Spleen (tissue), 11 donors: ENCODE data around the gene FIBCD1. TPM values are rescaled to one million over a fixed set of nuclear protein-coding genes. Genes with fewer than 3 reads are reported as not detected.

Source experiments
- DNase-seq: peaks from one replicate; pipeline ENCODE4 v3.0.0-alpha.2; 2020
- H3K27ac ChIP-seq, 8 donors: fragments of 200-600 bp; sonication (generic) in 7 of 8; 1 replicate in 4 of 8; 2 replicates in 4 of 8; pipeline versions ENCODE4 v1.5.0 to v1.8.0; 2016 to 2021; ENCODE audit warnings: inconsistent platforms in 4 of 8, mild to moderate bottlenecking in 4 of 8, moderate library complexity in 1 of 8
- H3K27me3 ChIP-seq, 7 donors: fragments of 200-600 bp; sonication (generic) in 6 of 7; replicated peaks in 1 of 7; 1 replicate in 4 of 7; 2 replicates in 3 of 7; pipeline versions ENCODE4 v1.5.0 to v1.8.0; 2016 to 2021; ENCODE audit warnings: inconsistent platforms in 3 of 7, mild to moderate bottlenecking in 1 of 7
- H3K36me3 ChIP-seq, 6 donors: fragments of 200-600 bp; sonication (generic) in 5 of 6; 1 replicate in 4 of 6; 2 replicates in 2 of 6; pipeline versions ENCODE4 v1.5.0 to v1.8.0; 2016 to 2021; ENCODE audit warnings: inconsistent platforms in 2 of 6
- H3K4me1 ChIP-seq, 6 donors: fragments of 200-600 bp; sonication (generic) in 5 of 6; 1 replicate in 3 of 6; 2 replicates in 3 of 6; pipeline versions ENCODE4 v1.5.0 to v1.8.0; 2016 to 2021; ENCODE audit warnings: inconsistent platforms in 3 of 6
- H3K4me3 ChIP-seq, 8 donors: fragments of 200-600 bp; sonication (generic) in 7 of 8; 1 replicate in 4 of 8; 2 replicates in 4 of 8; pipeline versions ENCODE4 v1.5.0 to v1.8.0; 2016 to 2021; ENCODE audit warnings: inconsistent platforms in 4 of 8, mild to moderate bottlenecking in 4 of 8, moderate library complexity in 2 of 8
- H3K9me3 ChIP-seq, 8 donors: fragments of 200-600 bp; sonication (generic) in 7 of 8; 1 replicate in 4 of 8; 2 replicates in 4 of 8; pipeline versions ENCODE4 v1.5.0 to v1.8.0; 2016 to 2021; ENCODE audit warnings: inconsistent platforms in 4 of 8
- CTCF ChIP-seq, 11 experiments: fragments of 200-600 bp in 7 of 11; fragments of 450-650 bp in 4 of 11; sonication (generic) in 4 of 11; IDR thresholded peaks in 8 of 11; conservative IDR thresholded peaks in 3 of 11; 1 replicate in 7 of 11; 2 replicates in 4 of 11; pipeline versions ENCODE4 v1.4.0 to v1.8.0; 2016 to 2021; ENCODE audit warnings: antibody characterized with exemption in 11 of 11, inconsistent platforms in 4 of 11, mild to moderate bottlenecking in 1 of 11
- POLR2A ChIP-seq, 3 donors: fragments of 450-650 bp; IDR thresholded peaks; one replicate each; pipeline ENCODE4 v1.5.1; 2017; ENCODE audit warnings: antibody characterized with exemption in 3 of 3, mild to moderate bottlenecking in 1 of 3
- POLR2AphosphoS5 ChIP-seq, 3 donors: sonication (generic); formaldehyde crosslinking; IDR thresholded peaks; one replicate each; pipeline ENCODE4 v1.5.1; 2017; ENCODE audit warnings: antibody characterized with exemption in 3 of 3
- WGBS, 5 donors: extraction: QIAGEN DNeasy Blood & Tissue Kit in 3 of 5; methylation state at CpG; one replicate each; pipeline versions ENCODE4 v1.1.5 to v1.1.7; 2013 to 2018; 5-methylcytosine and 5-hydroxymethylcytosine counted together
- intact Hi-C: fragments of 100-400 bp; cut with DNase I; formaldehyde crosslinking; loops from one replicate; pipeline ENCODE4 v1.15.0; 2023; ENCODE audit warnings: low total_unique reads
- polyA plus RNA-seq, 3 donors: library from polyadenylated mRNA; stranded (reverse); fragments of 200-250 nt; gene quantifications; one replicate each; pipeline ENCODE4 v1.2.1, GENCODE V29; 2013
- total RNA-seq, 7 donors: library from RNA; depleted of rRNA in 3 of 7; stranded (reverse); fragments of >200 nt in 3 of 7; fragmentation: NEBNext Ultra II Directional in 4 of 7; extraction: Animal tissue kit (Norgen Biotek cat#: 25700) in 4 of 7; gene quantifications; one replicate each; pipeline versions ENCODE4 v1.1.0 to v1.2.1, GENCODE V29; 2016 to 2021
- donor health status: healthy with polysubstance abuse.
- donor health status: DM: no; HTN: no; CAD: no; lungs with moderate emphysema.
- donor health status: DM: no; HTN: no; CAD: no.
- donor health status: Bipolar disorder and iron deficiency.
- donor health status: healthy.
- donor health status: DM: no; HTN: no; CAD: no.
- donor health status: DM: yes; HTN: yes; CAD: no.

The FIBCD1 gene
- total and polyA plus RNA-seq, 10 donors, result 0.02 to 0.51 (median 0.35) TPM; not detected in 3

GRCh38 chr9:130858739-130859705, 80.0 kb downstream of the FIBCD1 start:
- no peak for TF ChIP-seq POLR2A (IDR thresholded peaks at IDR 0.05)
- TF ChIP-seq POLR2AphosphoS5 (IDR thresholded peaks at IDR 0.05), result no peak
- no peak for TF ChIP-seq CTCF (IDR thresholded peaks at IDR 0.05 in 8 of 11, conservative IDR thresholded peaks at IDR 0.05 in 3 of 11)
- Histone ChIP-seq H3K27ac (peak overlapping the region in 1 of 8 donors; percentile 20), H3K27me3 (no peaks in the 10 kb centered on the region), H3K4me1 (peaks cover 0 to 42% (median 13%) of the 10 kb centered on the region in 6 donors), H3K9me3 (no peaks in the 10 kb centered on the region), H3K36me3 (peaks cover 0 to 88% (median 38%) of the 10 kb centered on the region in 6 donors), H3K4me3 (no peak overlapping the region)
- WGBS, 5 donors, result 77 to 88% (median 83%) methylated on average over 20 of the region's 20 CpGs
- peak; percentile 15 for DNase-seq
- intact Hi-C loops, result no loop called here

DNA sequence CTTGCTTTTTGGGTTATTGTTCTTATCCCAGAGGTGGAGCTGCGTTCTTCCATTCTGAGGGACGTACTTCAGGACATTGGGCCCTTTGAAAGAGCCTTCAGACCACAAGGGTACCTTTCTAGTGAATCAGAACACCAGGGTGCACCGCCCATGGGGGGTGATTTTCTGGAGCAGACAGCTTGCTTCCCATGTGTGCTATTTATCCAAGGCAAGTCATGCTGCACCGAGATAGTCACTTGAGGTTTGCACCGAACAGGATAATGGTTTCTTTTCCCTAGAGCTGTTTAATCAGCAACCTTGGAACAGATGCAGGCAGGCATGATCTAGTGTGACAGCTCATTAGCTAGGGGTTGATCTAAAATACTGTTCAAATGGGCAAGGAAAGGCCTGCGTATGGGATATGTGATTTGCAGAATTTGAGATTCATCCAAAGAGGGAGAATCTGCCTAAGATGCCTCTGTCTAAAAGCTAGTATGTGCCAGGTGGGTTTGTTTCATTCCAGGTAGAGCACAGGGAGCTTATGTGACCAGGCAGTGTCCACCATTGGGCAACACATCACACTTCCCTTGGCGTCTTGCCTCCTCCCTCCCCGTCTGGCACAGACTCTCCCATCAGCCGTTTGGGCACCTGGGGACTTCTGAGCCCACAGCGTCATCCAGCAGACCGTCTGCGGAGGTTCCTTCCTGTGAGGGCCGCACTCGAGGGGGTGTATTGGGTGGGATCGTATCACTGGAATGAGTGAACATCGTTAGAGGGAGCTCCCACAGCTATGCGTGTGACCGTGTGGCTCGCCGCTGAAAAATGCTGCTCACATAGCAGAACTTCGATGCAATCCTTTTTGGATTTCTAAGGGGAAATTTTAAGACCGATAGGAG, 80.9 kb downstream of the FIBCD1 start:
- Histone ChIP-seq H3K27me3 (no peaks in the 10 kb centered on the region), H3K9me3 (no peaks in the 10 kb centered on the region), H3K4me1 (peaks cover 0 to 33% (median 10%) of the 10 kb centered on the region in 6 donors), H3K36me3 (peaks cover 0 to 86% (median 38%) of the 10 kb centered on the region in 6 donors), H3K4me3 (no peak overlapping the region), H3K27ac (peak overlapping the region in 1 of 8 donors; percentile 20)
- intact Hi-C loops, result no loop called here
- 69 to 79% (median 76%) methylated on average over 22 of the region's 22 CpGs for WGBS, 5 donors
- TF ChIP-seq POLR2AphosphoS5 (IDR thresholded peaks at IDR 0.05), result peak in 1 of 3 donors; percentile 11
- TF ChIP-seq POLR2A (IDR thresholded peaks at IDR 0.05), result no peak
- TF ChIP-seq CTCF (IDR thresholded peaks at IDR 0.05 in 8 of 11, conservative IDR thresholded peaks at IDR 0.05 in 3 of 11), result no peak
- DNase-seq, result no peak

GRCh38 chr9:130856474-130856873, 82.6 kb downstream of the FIBCD1 start:
- WGBS, 5 donors, result 90 to 94% (median 92%) methylated on average over 8 of the region's 8 CpGs

More at GRCh38 chr9:130856474-130856873, 82.6 kb downstream of the FIBCD1 start:
- H3K4me3 ChIP-seq, result no peak overlapping the region
- H3K9me3 ChIP-seq, result no peaks in the 10 kb centered on the region
- DNase-seq, result no peak
- peaks cover 0 to 77% (median 33%) of the 10 kb centered on the region in 6 donors for H3K36me3 ChIP-seq
- H3K27ac ChIP-seq, result no peak overlapping the region
- intact Hi-C loops, result no loop called here
- H3K4me1 ChIP-seq, result peaks cover 0 to 20% (median 9%) of the 10 kb centered on the region in 6 donors
- no peak for TF ChIP-seq POLR2A (IDR thresholded peaks at IDR 0.05)
- TF ChIP-seq POLR2AphosphoS5 (IDR thresholded peaks at IDR 0.05), result no peak
- no peak for TF ChIP-seq CTCF (IDR thresholded peaks at IDR 0.05 in 8 of 11, conservative IDR thresholded peaks at IDR 0.05 in 3 of 11)
- H3K27me3 ChIP-seq, result no peaks in the 10 kb centered on the region
